Measurements from ENCODE around the gene SORCS3. TPM values are rescaled to one million over a fixed set of nuclear protein-coding genes. Genes with fewer than 3 reads are reported as not detected.

The SORCS3 gene
- total RNA-seq, 2 donors from 2014 or later = not detected

DNA sequence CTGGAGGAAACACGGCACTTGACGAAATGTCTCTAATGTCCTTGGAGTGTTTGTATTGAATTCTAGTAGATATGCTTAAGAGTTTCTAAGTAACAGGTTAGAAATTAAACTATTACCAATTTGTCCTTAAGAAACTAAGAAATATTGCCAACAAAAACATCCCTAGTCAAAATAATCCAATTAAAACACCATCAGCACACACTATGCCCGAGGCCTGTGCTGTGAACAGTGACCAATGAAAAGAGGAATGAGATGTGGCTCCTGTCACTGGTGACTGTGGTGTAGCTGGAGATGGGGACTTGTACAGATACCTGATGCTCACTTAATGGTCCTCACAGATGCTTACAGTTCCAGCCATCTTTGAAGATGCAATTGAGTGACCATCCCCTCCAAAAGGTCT is 651.1 kb downstream of the SORCS3 start:
- H3K27me3 ChIP-seq = no peaks in the 10 kb centered on the region
- H3K4me1 ChIP-seq = no peaks in the 10 kb centered on the region
- WGBS, 2 donors = 55 to 56% methylated on average over 3 of the region's 3 CpGs
- no peaks in the 10 kb centered on the region for H3K9me3 ChIP-seq
- no peak overlapping the region for H3K4me3 ChIP-seq
- intact Hi-C loops (cut with DNase I) = no loop called here
- TF ChIP-seq POLR2A (IDR thresholded peaks at IDR 0.05) = no peak
- TF ChIP-seq, protein P1, sequence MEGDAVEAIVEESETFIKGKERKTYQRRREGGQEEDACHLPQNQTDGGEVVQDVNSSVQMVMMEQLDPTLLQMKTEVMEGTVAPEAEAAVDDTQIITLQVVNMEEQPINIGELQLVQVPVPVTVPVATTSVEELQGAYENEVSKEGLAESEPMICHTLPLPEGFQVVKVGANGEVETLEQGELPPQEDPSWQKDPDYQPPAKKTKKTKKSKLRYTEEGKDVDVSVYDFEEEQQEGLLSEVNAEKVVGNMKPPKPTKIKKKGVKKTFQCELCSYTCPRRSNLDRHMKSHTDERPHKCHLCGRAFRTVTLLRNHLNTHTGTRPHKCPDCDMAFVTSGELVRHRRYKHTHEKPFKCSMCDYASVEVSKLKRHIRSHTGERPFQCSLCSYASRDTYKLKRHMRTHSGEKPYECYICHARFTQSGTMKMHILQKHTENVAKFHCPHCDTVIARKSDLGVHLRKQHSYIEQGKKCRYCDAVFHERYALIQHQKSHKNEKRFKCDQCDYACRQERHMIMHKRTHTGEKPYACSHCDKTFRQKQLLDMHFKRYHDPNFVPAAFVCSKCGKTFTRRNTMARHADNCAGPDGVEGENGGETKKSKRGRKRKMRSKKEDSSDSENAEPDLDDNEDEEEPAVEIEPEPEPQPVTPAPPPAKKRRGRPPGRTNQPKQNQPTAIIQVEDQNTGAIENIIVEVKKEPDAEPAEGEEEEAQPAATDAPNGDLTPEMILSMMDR (IDR thresholded peaks at IDR 0.05) = no peak
- H3K36me3 ChIP-seq (replicated peaks in 1 of 2; ENCODE audit: insufficient read depth in 1 of 2, low read depth in 2 of 2) = no peaks in the 10 kb centered on the region
- no peak overlapping the region for H3K27ac ChIP-seq
- ATAC-seq (no peak), DNase-seq (no peak)

Measured in body of pancreas (tissue), 4 donors.